ENCODE measurements around the gene RITA1.

RITA1 gene

DNA sequence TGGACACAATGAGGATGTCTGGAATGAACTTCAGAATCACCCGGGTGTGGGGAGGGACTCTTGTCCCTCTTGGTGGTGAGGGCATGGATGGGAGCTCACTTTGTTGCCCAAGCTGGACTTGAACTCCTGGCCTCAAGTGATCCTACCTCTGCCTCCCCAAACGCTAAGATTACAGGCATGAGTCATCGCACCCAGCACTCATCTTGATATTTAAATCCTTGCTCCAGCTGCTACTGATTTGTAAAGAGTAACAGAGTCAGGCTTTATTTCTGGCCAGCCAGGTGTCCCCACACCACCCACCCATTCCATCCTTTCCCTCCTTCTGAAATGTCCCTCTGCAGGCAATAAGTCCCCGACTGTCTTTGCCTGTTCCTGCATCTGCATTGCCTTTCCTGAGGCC lies 5.2 kb upstream of the RITA1 start:
- DNase-seq, result no peak

- no peak for DNase-seq
Measured at GRCh38 chr12:113181975-113182374, 3.5 kb upstream of the RITA1 start.

DNA sequence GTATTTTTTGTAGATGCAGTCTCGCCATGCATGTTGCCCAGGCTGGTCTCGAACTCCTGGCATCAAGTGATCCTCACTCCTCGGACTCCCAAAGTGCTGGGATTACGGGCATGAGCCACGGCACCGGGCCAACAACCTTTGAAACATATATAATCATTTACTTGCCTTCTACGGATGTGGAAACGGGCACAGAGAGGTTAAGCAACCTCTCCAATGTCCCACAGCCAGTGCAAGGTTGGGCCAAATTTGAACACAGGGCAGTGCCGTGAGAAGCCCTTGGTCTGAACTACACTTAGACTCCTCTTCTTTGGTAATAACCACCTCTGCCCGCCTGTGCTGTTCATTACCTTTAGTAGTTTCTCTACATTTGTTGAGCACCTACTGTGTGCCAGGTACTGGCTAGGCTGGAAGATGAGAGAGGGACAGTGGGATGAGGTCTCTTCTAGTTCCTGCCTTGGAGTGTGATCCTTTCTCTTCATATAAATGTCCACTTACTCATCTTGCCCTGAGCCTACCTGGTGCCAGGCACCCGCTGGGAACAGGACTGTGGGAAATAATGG lies 2.4 kb upstream of the RITA1 start:
- no peak for DNase-seq

- DNase-seq, result no peak
Measured at GRCh38 chr12:113184098-113184899, 1.2 kb upstream of the RITA1 start.

GRCh38 chr12:113184900-113185179 lies 681 bp upstream of the RITA1 start:
- peak; percentile 80 for DNase-seq

DNA sequence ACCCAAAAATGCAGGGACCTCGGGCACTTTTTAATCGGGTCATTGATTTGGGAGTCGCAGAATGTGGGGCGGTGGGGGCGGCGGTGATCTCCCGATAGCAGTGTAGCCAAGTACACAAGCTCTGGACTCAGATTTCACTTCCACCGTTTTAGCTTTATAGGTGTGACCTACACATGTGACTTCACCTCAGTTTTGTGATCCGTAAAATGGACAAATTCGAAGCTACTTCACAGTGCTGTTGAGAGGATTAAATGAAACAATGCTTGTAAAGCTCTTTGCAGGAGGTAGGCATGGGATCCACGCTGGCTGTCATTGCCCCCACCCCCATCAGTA lies 478 bp downstream of the RITA1 start:
- DNase-seq, result no peak

DNA sequence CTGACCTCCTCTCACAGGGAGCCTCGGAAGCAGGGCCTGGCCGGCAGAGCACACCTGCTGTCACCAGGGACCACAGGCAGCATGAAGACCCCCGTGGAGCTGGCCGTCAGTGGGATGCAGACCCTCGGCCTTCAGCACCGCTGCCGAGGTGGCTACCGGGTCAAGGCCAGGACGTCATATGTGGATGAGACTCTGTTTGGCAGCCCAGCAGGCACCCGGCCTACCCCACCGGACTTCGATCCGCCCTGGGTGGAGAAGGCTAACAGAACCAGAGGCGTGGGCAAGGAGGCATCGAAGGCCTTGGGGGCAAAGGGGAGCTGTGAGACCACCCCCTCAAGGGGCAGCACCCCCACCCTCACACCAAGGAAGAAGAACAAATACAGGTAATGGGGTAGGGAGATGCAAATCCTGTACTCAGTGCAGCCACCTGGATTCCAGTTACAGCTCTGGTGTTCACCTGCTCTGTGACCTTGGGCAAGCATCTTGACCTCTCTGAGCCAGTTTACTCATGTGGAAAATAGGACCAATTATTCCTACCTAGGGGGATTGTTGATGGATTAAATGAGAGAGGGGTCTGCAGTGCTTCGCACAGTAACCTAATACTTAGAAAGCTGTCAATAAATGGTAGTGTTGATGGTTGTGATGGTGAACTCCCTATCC lies 1.3 kb downstream of the RITA1 start:
- DNase-seq, result no peak

DNA sequence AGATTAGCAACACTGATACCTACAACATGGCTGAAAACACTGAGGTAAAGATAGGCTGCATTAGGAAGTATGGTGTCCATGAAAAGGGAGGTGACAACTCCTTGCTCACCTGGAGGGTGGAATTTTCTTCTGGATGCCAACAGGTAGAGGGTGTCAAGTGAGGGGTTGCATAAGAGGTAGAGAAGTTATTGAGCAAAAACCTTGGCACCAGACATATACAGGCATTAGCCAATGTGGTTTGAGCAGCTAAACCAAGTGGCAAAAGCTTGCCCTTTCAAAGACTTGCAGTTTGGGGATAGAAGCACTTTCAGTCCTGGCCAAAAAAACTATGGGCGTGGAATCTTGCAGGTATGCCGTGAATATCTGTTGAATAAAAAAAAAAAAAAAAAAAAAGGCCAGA lies 3.8 kb downstream of the RITA1 start:
- DNase-seq, result no peak

GRCh38 chr12:113190761-113191160 lies 5.2 kb downstream of the RITA1 start:
- DNase-seq, result no peak

DNA sequence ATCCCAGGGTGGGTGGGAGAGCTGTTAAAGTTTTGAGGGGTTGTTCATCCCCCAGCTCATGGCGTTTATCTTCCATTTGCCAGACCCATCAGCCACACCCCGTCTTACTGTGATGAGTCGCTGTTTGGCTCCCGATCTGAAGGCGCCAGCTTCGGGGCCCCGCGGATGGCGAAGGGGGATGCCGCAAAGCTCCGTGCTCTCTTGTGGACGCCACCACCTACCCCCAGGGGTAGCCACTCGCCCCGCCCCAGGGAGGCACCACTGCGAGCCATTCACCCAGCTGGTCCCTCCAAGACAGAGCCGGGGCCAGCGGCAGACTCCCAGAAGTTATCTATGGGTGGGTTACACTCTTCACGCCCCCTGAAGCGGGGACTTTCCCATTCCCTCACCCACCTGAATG lies 5.7 kb downstream of the RITA1 start:
- no peak for DNase-seq

DNA sequence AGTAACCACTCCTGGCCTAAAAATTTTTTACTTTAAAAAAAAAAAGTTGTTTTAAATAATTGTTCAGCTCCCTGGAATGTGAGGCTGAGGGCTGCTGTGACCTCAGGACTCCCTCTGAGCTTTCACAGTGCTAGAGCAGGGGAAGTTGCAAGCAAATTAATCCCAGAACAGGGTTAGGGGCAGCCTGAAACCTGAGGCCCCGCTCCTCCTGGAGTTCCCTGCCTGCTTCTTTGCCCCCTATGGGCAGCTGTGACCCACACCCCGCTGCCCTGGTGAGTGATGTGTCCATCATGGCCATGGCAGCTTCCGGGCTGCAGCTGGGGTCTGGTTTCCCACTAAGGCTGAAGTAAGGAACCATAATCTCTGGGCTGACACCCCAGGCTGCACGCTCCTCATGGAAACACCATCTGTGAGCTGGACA lies 9.5 kb downstream of the RITA1 start:
- DNase-seq, result no peak

GRCh38 chr12:113195598-113195997 lies 10.1 kb downstream of the RITA1 start:
- DNase-seq, result no peak

DNA sequence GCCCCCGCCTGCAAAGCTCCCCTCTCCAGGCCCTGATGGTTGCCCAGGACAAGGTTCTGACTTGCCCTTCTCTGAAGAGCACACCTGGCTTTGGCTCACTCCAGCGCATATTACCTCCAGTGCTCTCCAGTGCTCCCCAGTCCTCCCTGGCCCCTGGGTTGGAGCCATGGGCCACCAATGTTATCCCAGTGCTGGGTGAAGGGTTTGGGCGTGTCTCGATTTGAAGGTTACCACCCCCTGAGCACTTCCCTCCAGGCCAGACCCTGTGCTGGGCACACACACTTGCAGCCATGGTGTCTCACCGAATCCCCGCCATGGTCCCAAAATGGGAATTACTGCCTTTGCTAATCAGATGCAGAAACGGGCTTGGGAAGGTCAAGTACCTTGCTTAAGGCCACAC lies 11.1 kb downstream of the RITA1 start:
- no peak for DNase-seq

DNA sequence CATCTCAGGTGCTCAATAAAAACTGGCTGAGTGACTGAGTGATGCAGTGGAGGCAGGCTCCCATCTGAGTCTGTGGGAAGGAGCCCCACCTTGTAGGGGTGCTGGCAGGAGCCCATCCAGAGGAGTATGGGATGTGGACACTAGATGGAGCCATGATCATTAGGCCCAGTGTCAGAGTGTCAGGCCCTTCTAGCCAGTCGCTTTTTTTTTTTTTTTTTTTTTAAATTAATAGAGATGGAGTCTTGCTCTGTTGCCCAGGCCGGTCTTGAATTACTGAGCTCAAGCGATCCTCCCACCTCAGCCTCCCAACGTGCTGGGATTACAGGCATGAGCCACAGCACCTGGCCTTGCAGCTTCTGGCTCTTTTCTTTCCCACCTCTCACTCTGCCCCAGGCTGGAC lies 11.5 kb downstream of the RITA1 start:
- DNase-seq, result peak; percentile 20

- DNase-seq, result no peak
Measured at GRCh38 chr12:113197518-113198077, 12.1 kb downstream of the RITA1 start.

- DNase-seq, result no peak
Measured at GRCh38 chr12:113198296-113198695, 12.8 kb downstream of the RITA1 start.

- no peak for DNase-seq
Measured at GRCh38 chr12:113200021-113200797, 14.7 kb downstream of the RITA1 start.

GRCh38 chr12:113201187-113202177 lies 16.0 kb downstream of the RITA1 start:
- DNase-seq, result no peak

GRCh38 chr12:113202300-113203075 lies 17.0 kb downstream of the RITA1 start:
- DNase-seq, result no peak

DNA sequence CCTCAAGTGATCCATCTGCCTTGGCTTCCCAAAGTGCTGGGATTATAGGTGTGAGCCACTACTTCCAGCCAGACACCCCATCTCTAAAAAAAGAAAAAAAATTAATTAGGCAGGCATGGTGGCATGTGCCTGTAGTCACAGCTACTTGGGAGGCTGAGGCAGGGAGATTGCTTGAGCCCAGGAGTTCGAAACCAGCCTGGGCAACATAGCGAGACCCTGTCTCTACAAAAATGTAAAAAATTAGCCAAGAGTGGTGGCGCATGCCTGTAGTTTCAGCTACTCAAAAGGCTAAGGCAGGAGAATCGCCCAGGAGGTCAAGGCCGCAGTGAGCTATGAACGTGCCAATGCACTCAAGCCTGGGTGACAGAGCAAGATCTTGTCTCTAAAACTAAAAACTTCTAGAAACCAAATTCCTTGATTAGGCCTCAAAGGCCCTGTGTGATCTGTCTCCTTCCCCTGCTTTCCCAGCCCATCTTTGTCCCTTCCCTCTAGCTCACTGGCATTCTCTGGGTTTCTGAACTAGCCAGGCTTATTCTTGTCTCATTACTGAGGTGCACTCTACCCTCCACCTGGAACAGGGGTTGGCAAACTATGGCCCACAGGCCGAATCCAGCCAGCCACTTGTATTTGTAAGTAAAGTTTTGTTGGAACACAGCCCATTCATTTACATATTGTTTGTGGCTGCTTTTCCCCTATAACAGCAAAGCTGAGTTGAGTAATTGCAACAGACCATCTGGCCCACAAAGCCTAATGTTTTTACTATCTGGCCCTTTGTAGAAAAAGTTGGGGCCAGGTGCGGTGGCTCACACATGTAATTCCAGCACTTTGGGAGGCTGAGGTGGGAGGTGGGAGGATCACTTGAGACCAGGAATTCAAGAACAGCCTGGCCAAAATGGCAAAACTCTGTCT lies 18.6 kb downstream of the RITA1 start:
- no peak for DNase-seq
